ENCODE data around the gene FCN2.

- TF ChIP-seq, protein P1, sequence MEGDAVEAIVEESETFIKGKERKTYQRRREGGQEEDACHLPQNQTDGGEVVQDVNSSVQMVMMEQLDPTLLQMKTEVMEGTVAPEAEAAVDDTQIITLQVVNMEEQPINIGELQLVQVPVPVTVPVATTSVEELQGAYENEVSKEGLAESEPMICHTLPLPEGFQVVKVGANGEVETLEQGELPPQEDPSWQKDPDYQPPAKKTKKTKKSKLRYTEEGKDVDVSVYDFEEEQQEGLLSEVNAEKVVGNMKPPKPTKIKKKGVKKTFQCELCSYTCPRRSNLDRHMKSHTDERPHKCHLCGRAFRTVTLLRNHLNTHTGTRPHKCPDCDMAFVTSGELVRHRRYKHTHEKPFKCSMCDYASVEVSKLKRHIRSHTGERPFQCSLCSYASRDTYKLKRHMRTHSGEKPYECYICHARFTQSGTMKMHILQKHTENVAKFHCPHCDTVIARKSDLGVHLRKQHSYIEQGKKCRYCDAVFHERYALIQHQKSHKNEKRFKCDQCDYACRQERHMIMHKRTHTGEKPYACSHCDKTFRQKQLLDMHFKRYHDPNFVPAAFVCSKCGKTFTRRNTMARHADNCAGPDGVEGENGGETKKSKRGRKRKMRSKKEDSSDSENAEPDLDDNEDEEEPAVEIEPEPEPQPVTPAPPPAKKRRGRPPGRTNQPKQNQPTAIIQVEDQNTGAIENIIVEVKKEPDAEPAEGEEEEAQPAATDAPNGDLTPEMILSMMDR (IDR thresholded peaks at IDR 0.05; ENCODE audit: low read length), result no peak
- no peak for TF ChIP-seq EZH2 (optimal IDR thresholded peaks at IDR 0.05; ENCODE audit: low read depth, low read length)
These were observed 24.7 kb upstream of the FCN2 start for GRCh38 chr9:134855900-134856377.

All from MM.1S (cell line).